T-helper 9 cell (primary cell): ENCODE data around the gene KLHL22.
A peak's percentile ranks its signal among the peaks of the same experiment; 100 is the strongest.
"Not testable (repeated sequence)": the region's sequence is repeated elsewhere in the genome, so short reads cannot be mapped to it uniquely, and the experiment has no call there.

Experiments
- DNase-seq: peaks from one replicate; pipeline ENCODE4 v3.0.0-alpha.2; 2020

The KLHL22 gene

DNA sequence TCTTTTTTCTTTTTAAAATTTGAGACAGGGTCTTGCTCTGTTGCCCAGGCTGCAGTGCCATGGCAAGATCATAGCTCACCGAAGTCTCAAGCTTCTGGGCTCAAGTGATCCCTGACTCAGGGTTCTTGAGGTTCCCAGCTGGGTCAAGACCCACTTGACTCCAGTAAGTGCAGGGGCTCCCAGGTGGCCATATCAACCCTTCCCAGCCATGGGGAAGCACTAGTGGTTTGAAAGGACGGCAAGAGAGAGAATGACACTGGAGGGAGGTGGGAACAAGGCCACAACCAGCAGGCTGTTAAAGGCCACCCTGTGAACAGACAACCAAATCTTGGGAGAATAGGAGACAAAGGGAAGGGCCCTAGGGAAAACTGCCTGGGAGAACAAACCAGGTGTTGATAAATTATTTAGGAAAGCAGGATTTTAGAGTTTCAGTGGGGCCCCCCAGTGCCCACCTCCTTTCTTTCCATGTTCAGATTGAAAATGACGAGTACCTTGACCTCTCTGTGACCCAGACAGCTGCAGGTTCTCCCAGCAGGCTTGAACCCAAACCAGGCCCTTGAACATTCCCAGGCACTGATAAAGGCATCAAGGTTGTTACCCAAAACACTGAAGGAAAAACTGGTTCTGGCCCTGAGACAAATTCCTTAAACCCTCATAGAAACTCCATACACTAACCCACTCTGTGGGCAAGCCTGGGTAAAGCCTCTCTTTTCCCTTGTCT is 28.8 kb downstream of the KLHL22 start:
- no peak for DNase-seq

DNA sequence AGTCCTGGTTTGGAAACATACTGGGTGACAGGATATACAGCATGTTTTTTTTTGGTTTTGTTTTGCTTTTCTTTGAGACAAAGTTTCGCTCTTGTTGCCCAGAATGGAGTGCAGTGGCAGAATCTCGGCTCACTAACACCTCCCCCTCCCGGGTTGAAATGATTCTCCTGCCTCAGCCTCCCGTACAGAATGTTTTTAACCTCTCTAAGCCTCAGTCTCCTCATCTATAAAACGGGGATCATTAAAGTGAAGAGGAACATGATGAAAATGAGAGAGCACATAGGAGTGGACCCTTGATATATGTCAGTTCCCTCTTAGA is 29.9 kb downstream of the KLHL22 start:
- no peak for DNase-seq

DNA sequence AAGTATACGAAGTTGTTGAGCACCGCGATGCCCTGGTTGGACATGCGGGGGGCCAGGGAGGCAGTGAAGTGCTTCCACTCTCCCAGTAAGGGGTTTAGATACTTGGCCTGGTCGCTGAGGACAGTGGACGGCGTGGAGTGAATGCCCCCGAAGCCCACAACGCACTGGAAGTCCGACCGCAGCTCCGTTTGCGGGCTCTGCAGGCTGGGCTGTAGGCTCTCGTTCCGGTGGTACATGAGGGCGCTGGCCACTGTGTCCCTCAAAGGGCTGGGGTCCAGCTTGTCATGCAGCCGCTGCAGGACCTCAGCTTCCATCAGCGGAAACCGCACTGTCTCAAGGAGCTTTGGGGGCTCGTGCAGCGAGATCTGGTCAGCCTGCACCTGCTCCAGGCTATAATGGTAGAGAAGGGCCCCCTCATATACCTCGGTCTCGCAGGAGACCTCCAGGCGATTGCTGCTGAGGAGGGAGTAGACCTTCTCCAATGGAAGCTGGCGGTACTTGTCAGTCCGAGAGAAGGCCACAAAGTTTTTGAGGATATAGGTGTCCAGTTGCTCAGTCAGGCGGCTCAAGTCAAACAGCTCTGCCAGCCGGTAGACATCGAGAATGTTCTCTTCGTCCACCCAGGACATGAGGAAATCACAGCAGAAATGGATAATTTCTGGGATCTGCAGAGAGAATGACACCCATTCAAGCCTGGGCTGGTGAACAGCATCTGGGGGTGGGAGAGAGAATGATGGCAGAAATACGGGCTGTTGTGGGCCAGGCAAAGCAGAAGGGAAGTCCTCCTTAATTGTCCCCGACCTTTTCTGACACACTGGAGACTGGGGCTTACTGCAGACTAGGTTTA is 30.5 kb downstream of the KLHL22 start:
- no peak for DNase-seq

DNA sequence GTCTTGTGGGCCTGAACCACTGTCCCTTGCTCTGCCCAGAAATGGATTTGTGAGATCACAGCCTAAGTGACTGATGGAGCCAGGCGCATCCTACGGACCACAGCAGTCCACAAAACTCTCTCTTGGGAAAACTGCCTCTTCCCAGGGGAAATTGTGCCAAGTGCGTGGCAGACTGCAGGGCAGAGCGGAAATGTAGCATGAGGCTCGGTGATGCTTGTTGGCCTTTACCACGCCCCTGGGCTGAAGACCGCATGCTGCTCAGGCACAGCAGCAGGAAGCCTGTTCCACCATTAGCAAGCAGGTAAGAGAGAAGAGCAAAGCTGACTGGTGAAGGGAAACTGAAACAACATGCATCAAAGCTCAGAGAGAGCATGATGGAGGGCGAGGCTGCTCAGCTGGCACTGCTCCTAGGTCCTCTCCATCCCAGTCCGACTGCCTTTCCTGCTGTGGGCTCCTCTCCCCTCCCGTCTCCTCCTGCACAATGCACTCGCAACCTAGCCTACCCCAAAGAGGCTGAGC is 31.4 kb downstream of the KLHL22 start:
- DNase-seq, result peak; percentile 30

DNA sequence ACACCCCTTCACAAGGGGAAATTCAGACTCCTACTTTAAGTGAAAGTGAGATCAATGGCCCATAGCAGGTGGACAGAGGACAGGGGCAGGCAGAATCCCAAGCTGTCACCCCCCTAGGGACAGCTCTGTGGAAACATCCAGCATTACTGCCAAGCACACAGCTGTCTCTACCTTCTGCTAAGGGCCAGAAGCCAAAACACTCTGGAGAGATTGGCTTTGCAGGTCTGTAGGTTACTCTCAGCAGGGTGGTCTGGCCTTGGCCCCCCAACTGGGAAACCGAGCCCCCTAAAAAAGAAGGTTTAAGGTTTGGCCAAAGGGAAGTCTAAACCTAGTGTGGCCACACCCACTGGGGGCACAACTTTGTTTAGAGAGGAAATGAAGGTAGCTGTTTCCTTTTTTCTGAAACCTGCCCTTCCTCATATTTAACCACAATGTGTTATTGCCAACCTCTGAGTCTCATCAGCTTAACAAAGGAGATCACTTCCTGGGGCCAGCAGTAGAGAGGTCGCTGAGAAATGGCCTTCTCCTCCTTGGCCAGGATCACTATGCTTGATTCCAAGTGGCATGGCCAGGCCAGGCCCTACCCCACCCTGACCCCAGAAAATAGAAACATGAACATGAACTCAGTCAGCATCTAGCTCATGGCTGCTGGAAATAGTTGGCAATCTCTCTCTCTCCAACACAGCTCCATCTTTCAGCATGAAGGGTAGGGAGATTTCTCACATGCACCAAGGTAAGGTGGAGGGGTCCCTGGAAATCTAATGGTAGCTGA is 32.1 kb downstream of the KLHL22 start:
- DNase-seq, result no peak

DNA sequence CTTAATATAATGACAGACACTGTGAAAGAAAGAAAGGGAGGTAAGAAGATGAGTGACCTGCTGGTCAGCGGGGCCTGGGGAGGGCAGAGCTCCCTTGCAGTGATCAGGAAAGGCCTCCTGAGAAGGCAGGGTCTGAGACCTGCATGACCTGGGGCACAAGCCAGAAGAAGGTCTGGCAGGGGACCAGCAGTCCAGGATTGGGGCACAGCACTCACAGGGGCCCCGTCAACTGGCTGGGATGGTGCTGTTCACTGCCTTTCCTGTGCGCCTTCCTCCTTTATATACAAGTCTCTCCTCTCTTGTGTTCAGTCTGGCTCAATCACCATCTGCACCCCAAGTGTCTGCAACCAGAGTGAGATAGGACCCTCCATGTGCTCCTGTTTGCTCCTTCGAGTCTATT is 35.7 kb downstream of the KLHL22 start:
- no peak for DNase-seq

DNA sequence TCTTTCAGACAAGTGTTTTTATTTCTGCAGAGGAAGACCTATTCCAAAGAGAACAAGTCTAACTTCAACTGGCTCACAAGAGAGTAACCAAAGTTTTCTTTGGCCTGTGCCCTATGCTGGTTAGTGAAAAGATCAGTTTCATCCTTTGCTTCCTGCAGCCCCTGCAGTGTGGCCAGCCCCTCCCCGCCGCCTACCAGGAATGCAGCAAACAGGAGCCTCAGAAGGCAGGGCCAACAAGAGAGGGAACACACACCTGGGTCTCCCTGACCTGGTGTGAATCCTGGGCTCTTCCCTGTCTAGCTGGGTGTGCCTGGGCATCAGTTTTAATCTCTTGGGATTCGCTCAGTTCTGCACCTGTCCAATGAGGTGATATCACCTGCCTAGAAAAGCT is 36.4 kb downstream of the KLHL22 start:
- DNase-seq, result no peak

DNA sequence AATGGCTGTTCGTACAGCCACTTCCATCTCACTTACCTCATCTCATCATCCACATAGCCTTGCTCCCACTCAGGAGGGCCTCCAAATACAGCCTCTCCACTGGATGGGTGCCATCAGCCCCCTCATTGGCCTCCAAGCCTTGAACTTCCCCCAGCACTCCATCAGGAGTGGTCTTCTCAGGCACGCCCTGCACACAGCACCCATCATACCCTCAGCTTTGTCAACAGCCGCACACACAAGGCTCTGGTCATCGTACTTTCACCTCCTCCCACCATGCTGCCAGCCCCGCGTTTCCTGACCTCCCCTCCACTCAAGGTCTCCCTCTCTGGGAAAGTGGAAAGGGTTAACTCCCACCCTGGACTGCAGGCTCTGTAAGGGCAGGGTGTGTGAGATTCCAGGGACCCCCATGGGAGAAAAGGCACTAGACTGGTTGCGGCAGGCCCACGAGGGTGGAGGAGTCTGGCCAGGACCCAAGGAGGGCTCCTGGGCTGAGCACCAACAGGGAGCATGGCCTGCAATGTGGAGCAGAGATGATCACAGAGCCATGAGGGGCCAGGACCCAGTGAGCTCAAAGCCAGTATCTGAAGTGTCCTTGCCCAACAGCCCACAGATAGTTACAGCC is 37.0 kb downstream of the KLHL22 start:
- no peak for DNase-seq

DNA sequence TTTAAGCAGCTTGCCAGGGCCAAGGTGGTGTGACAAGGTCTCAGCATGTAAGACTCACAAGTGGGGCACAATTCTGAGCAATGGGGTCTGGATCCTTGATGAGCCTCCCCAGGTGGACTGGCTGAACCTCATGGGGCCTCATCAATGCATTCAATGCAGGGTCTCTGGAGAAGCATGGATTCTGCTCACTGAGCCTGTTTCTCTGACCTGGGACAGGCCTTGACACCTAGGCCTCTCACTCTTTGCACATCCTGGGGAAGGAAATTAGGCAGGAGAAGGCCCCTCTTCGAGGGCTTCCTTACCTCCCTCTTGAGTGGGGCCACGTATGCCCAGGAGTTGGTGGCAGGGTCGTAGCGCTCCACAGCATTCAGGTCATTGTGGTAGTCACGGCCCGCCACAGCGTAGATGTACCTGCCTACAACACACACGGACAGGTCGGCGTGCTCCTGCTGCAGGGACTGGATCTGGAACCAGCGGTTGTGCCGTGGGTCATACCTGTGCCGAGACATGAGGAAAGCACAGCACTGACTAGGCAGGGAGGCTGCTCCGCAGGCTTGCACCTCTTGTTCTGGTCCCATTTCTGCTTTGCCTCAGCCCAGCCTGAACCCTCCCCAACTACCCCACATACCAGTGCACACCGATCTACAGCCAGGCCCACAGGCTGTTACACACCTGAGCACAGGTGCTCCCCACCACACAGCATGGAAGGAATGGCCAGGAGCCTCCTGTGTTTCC is 37.9 kb downstream of the KLHL22 start:
- DNase-seq, result no peak

DNA sequence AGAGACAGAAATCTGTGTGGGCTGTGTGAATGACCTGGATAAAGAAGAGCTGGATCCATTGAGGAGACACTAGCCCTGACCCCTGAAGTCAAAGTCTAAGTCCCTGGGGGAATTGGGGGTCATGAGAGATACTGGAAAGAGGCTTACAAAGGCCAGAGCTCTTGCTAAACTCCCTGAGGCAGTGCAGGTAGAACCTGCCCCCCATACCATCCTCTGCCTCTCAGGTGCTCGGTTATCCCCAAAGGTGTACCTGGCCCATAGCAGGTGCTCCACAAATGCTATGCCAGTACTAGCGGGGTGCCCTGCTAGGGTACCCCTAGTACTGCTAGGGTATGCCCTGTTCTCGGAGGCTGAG is 38.9 kb downstream of the KLHL22 start:
- DNase-seq, result no peak

DNA sequence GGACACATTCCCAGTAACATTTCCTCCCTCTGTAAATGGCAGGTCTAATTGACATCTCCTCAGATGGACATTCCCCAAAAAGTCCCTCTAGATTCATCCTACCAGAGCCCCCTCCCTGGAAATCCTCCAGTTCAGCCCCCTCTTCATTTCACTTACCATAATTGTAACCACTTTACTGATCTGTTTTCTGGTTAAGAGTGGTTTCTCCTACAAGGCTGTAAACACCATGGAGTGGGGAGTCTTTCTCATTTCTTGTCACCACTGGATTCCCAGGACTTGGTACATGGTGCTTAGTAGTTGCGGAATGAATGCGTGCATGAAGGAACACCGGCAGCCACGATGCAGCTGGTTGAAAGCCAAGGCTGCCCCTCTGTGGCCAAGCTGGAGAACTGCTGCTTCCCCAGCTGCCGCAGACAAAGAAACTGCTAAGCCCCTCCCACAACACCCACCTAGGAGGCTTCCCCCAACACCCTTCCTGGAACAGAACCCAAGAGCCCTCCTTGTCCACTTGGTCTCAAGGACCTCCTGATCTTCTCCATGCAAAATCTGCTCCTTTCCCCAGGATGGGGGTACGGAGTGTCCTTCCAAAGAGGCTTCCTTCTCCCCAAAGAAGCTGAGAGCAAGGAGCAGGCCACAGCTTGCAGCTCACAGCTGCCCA is 39.4 kb downstream of the KLHL22 start:
- peak; percentile 59 for DNase-seq

DNA sequence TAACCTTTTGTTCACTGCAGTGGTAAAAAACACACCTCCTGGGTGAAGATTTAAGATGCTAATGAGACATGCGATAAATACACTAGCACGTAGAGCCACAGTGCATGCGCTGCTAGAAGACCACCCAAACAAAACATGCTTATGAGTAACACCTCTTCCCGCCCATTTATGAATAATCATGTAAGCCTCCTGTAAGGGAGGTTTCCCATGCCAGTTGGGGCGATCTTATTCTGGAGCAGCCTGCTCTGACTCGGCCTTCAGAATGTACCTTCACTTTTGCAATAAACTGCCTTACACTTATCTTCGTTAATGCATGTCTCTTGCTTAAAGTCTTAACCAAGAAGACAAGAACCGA is 39.9 kb downstream of the KLHL22 start:
- no peak for DNase-seq

DNA sequence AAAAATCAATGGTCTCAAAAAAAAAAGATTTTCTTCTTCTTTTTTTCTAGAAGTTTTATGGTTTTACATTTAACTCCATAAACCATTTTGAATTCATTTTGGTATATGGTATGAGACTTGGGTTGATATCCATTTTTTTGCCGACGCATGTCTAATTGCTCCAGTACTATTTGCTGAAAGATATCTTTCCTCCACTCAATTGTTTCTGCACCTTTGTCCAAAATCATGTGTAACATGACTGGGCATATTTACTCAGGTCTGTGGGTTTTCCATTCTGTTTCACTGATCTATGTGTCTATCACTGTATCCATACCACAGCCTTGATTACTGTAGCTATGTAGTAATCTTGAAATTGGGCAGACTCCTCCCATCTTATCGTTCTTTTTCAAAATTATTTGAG is 42.4 kb downstream of the KLHL22 start:
- no peak for DNase-seq

DNA sequence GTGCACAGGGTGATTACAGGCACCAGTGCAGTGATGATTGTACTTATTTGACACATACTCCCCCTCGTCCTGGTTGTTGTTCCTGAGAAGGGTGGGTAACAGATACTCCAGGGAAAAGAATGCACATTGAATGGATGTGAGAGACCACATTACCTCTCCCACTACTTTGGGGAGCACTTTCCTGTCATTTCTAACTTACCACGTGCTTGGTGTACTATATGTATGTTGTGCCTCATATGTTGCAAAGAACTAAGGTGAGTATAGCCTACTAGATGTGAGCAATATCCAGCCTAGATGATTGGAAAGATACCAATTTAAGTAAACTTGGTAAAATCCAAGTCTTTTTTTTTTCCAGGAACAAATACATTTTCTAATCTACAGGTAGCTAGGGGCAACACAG is 43.7 kb downstream of the KLHL22 start:
- no peak for DNase-seq

DNA sequence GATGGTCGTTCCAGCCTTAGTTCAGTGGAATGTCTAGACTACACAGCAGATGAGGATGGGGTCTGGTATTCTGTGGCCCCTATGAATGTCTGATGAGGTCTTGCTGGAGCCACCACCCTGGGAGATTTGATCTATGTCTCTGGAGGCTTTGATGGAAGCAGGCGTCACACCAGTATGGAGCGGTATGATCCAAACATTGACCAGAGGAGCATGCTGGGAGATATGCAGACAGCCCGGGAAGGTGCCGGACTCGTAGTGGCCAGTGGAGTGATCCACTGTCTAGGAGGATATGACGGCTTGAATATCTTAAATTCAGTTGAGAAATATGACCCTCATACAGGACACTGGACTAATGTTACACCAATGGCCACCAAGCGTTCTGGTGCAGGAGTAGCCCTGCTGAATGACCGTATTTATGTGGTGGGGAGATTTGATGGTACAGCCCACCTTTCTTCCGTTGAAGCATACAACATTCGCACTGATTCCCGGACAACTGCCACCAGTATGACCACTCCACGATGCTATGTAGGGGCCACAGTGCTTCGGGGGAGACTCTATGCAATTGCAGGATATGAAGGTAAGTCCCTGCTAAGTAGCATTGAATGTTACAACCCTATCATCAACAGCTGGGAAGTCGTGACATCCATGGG is 44.3 kb downstream of the KLHL22 start:
- not testable (repeated sequence) for DNase-seq

DNA sequence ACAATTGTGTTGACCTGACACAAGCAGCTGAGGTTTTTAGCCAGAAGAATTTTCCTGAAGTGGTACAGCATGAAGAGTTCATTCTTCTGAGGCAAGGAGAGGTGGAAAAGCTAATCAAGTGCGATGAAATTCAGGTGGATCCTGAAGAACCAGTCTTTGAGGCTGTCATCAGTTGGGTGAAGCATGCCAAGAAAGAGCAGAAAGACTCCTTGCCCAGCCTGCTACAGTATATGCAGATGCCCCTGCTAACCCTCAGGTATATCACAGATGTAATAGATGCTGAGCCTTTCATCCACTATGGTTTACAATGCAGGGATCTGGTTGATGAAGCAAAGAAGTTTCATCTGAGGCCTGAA is 45.1 kb downstream of the KLHL22 start:
- no peak for DNase-seq

DNA sequence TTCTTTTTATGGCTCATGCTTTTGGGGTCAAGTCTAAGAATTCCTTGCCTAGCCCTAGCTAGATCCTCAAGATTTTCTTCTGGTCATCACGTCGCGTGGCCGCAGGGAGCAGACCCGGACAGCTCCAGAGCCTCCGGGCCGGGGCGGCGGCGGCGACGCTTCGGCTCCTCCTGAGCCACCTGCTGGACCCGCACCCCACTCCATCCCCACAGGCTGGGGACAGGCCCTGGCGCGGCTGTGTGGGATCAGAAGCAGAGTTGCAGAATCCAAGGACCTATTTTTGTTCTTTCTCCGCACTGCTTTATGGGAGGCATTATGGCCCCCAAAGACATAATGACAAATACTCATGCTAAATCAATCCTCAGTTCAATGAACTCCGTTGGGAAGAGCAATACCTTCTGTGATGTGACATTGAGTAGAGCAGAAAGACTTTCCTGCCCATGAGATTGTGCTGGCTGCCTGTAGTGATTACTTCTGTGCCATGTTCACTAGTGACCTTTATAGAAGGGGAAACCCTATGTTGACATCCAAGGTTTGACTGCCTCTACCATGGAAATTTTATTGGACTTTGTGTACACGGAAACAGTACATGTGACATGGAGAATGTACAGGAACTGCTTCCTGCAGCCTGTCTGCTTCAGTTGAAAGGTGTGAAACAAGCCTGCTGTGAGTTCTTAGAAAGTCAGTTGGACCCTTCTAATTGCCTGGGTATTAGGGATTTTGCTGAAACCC is 45.6 kb downstream of the KLHL22 start:
- no peak for DNase-seq

DNA sequence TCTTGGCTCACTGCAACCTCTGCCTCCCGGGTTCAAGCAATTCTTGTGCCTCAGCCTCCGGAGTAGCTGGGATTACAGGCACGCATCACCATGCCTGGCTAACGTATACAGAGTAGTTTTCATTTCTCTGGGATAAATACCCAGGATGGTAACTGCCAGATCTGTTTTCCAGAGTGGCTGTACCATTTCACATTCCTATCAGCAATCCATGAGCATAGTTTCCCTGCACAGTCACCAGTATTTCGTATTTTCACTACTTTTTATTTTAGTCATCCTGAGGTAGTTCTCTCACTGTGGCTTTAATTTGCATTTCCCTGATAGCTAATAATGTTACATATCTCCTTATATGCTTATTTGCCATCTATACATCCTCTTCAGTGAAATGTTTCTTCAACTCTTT is 47.0 kb downstream of the KLHL22 start:
- DNase-seq, result no peak

DNA sequence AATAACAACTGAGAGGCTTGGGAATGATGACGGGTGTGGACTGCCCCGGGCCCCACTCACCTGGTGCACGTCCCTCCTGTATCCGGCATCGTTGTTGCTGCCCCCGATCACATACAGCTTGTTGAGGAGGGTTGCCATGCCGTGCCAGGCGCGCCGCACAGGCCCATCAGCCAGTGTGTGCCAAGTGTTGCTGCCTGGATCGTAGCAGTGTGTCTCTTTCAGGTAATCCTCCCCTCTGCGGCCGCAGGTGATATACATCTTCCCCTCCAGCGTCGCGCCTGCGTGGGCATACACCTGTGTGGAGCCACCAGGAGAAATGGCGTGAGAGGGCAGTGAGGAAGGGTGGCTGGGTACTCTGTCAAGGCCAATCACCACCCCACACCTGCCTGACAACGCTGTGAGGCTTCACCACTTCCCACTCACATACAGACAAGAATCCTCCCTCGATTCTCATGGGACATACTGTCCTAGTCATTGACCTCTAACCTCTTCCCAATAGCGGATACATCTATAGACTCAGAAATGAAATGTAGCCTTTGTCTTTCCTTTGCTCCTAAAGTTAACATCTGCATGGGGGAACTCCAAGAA is 49.1 kb downstream of the KLHL22 start:
- DNase-seq, result no peak

DNA sequence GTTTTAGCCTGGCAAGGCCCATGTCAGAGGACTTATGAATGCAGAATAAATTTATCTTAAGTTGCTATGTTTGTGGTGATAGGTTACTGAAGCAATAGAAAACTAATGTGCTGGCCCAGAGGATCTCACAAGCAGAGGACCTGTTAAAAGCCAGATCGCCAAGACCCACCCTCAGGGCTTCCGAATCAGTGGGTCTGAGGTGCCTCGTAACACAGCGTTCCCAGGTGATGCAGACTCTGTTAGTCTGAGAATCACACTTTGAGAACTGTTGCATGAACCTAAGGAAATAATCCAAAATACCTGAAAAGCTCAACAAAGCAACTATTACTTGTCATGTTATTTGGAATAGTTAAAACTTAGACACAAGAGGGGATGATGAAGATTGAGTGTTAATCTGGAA is 51.3 kb downstream of the KLHL22 start:
- DNase-seq, result no peak
